ENCODE results near the gene RCSD1.

- TF ChIP-seq CTCF (IDR thresholded peaks at IDR 0.05) (no peak), POLR2A (IDR thresholded peaks at IDR 0.05) (no peak)
Measured at GRCh38 chr1:167678838-167679237, 48.8 kb downstream of the RCSD1 start.
